T-helper 2 cell treated with Interferon-gamma antibody and Interleukin-4, amounts not matched to agents 100 ng/mL and 5 ng/mL, for 36 hours (primary cell): ENCODE data around the gene SH3BP5. TPM values are rescaled to one million over a fixed set of nuclear protein-coding genes. Genes with fewer than 3 reads are reported as not detected.

Experiments
- intact Hi-C: fragments of 100-400 bp; cut with micrococcal nuclease; formaldehyde crosslinking; loops from one replicate; pipeline ENCODE4 v1.15.1; 2023
- total RNA-seq: library from RNA; stranded (reverse); gene quantifications from 2 replicates; pipeline ENCODE4 v1.2.3, GENCODE V29; 2022

The SH3BP5 gene
- total RNA-seq, 1 donor from 2014 or later, result 41.9 TPM

DNA sequence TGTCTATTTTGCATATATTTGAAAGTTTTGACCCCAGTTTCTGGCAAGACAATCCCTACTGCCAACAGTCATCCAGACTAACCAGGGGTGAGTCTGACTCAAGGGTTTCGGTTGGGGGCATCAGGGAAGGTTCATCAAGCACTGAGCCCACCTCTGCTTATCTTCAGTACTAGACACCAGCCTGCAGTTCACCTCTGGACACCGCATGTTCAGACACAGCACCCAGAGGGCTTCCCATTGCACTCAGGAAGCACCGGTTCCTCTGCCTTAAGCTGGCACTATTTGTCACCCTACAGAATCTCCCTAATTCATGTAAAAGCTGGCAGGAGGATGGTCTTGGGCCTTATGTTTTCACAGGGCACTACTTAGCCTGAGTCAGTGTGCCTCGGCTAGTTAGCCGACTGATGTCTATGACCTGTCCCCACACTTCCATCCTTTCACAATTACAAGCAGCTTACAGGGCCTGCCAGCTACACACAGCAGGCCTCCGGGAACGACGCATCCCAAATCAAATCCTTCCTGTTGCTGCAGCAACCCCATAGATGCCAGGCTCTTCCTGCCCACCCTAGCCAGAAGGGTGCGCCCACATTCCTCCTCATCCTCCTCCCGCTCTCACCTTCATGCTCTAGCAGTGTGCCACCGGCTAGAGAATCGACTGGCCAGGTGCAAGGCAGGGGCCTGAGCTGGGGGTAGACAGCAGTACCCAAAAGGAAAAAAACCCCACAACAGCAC is 52.5 kb downstream of the SH3BP5 start:
- intact Hi-C loops, result no loop called here

DNA sequence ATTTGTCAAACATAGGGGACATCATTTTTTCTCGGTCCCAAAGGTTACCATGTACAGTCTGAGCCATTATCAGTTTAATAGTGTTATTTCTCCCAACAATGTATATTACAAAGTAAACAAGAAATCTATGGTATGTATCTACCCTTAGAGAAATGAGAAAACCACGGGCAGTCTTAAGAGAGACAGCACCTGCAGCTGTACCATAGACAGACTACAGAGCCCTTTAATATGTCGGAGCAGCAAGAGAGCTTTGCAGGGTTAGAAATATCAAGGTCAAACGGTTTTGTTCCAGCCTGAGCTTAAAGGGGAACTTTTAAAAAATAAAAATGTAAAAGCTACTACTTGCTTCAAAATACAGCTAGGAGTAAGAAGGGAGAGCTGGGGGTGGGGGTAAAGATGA is 53.2 kb downstream of the SH3BP5 start:
- intact Hi-C loops, result no loop called here

DNA sequence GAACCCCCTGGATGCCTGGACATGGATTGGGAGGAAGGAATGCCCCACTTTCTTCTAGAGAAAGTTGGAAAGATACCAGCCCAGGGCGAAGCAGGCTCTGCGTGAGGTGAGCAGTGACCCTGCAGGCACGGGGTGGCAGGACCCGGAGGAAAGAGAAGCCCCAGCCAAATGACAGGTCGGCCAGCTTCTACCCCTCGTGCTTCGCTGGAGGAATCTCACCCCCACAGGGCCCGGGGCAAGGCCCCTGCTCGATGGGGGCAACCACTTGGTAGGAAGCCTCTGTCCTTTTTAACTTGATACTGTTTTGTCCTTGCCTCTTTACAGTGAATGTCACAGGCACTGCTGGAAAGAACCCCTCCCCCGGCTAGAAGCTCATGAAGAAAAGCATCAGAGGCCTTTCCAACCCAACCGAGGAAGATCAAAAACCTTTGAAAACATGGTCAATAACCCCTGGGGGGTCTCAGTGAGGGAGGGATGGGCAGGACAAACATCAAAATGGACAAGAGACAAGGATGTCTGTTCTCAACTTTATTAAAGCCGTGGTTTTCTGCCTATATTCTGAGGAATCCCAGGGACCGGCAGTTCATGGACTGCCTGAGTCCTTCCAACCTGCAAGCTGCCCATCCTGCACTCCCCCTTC is 54.4 kb downstream of the SH3BP5 start:
- intact Hi-C loops, result no loop called here

DNA sequence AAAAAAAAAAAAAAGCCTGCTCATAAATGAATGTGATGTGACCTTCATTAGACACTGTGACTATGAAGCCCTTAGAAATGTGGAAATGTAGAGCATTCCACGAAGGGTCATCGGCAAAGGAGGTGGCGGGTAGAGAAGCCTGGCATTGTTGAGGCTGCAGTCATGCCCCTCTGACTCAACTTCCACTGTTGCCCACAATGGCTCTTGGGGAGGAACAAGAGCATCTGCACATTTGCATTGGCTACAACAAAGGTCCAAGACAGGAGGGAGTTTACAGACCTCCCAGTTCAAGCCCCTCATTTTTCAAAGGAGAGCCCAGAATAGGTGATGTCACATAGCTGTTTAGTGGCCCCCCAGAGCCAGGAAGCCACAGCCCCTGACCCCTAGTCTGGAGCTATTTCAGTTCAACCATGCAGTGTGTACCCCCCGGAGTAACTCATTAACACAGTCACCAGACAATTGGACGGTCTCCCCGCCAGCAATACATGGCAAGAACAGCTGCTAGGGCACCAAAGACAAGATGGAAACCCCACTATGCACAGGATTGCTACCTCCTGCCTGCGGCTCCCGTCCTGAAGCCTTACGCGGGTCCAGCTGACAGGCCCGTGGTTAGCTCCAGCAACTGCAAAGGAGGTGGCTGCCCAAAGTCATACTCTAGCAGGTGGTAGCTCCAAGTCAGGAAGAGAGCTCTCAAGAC is 56.2 kb downstream of the SH3BP5 start:
- intact Hi-C loops, result no loop called here

DNA sequence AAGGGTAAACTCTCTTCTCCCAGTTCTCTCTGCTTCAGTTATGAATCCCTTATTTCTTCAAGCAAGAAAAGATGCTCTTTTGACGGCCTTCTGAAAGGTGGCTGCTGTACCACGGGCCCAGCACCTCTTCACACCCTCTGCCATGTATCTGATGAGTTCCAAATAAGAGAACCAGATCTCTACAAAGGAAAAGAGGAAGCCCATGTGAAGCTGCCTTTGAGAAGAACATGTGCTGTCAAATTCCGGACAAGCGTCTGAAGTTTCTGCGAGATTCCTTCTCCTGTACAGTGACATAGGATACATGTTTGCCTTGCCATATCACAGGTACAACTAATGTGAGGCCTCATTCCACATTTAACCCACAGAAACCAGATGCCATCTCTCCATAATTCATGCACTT is 59.2 kb downstream of the SH3BP5 start:
- intact Hi-C loops, result no loop called here

DNA sequence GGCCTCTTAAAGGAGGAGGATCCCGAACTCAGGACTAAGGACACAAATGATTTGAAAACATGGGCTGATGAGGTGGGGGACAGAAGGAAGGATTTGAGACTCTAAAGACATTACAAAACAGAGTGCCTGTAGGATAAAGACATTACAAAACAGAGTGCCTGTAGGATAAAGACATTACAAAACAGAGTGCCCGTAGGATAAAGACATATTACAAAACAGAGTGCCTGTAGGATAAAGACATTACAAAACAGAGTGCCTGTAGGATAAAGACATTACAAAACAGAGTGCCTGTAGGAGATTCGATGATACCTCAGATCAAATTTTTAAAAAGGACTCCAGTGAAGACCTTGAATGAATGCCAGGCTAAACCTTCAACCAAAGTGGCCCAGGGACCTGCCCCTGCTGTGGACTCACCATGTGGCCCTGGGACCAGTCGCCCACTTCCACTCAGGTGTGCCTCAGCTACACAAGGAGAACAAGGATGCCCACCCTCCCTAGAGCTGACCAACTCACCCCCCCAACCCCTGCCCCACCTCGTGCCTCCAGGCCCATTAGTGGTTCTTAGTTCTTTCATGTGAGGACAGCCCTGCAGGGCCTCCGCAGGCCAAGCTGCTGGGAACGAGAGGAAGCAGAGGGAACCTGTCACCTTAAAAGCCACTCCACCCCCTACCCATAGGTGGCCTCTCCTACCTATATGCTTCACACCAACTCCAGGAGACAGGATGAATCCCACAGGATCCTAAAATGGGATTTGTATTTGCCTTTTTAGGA is 59.8 kb downstream of the SH3BP5 start:
- intact Hi-C loops, result loop anchor here (1.0 kb wide), 1 partner anchor 20 kb away; no protein-coding TSS in a partner anchor

DNA sequence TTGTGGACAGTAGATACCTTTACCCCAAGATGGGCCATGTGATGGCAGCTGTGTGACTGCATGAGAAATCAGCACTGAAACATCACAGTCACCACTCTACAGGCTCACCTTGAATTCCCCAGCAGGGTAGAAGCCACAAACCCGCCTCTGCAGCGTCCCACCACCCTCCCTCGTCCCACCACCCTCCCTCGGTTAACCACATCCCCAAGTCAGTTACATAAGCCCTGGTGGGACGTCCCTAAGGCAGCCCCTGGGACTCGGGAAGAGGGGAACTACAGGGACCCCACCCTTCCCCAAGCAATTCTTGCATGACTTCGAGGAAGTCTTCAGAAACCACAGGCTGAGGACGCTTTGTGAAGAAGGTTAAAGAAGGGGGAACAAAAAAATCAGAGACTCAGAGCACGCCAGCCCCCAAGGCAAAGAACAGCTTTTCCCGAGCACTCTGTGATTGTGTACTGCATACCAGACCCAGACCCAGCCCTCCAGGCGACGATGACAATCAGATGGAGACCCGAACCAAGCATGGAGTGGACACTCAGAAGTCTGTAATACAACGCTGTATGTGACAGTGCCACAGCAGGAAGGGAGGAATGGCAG is 60.5 kb downstream of the SH3BP5 start:
- intact Hi-C loops, result loop anchor here (1.0 kb wide), 1 partner anchor 20 kb away; no protein-coding TSS in a partner anchor

DNA sequence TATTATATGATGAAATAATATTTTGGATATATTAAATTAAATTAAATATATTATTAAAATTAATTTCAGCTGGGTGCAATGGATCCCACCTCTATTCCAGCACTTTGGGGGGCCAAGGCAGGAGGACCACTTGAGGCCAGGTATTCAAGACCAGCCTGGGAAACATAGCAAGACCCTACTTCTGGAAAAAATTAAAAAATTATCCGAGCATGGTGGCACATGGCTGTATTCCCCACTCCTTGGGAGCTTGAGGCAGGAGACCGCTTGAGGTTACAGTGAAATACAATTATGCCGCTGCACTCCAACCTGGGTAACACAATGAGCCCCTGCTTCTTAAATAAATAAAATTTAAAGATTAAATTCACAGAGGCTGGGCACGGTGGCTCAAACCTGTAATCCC is 61.4 kb downstream of the SH3BP5 start:
- intact Hi-C loops, result no loop called here

DNA sequence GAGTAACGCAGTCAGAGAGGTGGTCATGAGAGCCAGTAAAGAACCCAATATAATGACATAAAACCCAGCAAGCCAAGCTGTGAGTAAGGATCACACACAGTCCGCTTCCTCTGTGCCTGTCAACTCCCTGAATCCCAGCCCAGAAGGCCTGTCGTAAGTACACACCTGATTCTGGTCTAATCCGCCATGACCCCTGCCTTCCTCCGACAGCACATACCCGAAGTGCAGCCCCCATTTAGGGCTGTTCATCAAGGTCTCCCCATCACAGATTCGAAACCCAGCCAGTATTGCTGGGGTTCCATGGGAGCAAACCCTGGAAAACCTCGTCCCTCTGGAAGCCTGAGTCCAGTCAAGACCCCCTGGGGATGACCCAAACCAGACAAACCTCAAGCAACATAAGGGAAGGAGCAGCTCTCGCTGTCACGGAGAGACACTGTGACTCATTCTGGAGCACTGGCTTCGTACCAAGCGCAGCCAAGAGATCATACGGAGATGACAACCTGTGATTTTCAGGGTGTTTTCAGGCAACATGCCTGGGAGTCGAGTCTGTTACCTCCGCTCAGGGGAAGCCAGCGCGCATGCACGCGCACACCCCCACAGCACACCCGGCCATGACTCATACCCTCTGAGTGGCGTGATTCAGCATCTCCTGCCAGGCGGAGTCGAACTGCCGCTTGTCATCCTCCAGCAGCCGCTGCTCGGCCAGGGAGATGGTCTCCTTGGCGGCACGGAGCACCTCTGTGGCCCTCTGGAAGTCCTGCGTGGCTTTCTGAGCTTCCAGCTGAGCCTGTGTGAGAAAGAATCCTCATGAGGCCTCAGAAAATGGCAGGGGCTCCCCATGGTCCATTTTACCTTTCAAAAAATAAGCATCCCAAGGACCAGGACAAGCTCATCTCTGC is 63.0 kb downstream of the SH3BP5 start:
- intact Hi-C loops, result loop anchor here (1.0 to 10.0 kb wide), 2 partner anchors 41 to 65 kb away; partner anchors contain the start of gene CAPN7

DNA sequence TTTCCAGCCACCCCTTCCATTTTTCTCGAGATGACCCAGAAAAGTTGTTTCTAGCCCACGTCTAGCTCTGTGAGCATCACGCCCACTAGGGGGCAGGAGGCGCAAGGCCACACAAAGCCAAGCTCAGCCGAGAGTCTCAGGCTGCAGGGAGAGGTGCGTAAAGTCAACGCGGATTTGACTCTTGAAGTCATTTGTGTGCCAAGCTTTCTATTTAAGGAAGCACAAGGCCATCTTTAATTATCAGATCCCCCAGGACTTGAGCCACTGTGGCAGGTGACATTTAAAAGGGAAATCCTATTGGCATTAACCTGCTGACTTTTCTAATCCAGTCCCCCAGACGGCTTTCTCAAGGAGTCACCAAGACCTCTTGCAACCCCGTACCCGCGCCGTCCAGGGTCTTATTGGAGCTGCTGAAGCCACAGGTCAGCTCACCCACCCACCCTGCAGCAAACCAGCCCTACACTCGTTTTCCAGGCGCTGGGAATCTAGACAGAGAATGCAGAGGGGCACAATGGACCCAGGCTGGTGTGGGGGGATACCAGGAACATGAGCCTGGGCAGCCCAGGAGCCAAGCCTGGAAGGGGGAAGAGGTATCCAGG is 64.3 kb downstream of the SH3BP5 start:
- intact Hi-C loops, result loop anchor here (1.0 to 10.0 kb wide), 6 partner anchors 63 to 289 kb away; partner anchors contain the start of genes CAPN7, EAF1, METTL6 and SH3BP5

DNA sequence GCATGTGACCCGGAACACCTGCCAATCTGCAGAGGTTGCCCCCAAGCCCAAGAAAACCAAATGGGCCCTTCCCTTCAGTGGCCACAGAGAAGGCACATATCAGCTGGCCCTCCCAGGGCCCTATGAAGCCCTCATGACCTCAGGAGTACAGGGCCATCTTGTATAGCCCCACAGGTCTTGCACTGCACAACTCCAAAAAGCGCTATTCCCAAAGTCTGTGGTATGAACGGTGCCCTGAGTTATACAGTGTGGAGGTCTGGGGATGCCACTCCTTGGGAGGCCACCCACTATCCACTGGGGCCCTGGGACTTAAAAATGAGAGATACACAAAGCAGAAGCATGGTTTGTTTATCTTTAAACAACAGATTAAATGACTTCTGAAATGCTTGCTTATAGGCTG is 64.9 kb downstream of the SH3BP5 start:
- intact Hi-C loops, result loop anchor here (10.0 kb wide), 1 partner anchor 63 kb away; the partner anchor contains the start of gene CAPN7

DNA sequence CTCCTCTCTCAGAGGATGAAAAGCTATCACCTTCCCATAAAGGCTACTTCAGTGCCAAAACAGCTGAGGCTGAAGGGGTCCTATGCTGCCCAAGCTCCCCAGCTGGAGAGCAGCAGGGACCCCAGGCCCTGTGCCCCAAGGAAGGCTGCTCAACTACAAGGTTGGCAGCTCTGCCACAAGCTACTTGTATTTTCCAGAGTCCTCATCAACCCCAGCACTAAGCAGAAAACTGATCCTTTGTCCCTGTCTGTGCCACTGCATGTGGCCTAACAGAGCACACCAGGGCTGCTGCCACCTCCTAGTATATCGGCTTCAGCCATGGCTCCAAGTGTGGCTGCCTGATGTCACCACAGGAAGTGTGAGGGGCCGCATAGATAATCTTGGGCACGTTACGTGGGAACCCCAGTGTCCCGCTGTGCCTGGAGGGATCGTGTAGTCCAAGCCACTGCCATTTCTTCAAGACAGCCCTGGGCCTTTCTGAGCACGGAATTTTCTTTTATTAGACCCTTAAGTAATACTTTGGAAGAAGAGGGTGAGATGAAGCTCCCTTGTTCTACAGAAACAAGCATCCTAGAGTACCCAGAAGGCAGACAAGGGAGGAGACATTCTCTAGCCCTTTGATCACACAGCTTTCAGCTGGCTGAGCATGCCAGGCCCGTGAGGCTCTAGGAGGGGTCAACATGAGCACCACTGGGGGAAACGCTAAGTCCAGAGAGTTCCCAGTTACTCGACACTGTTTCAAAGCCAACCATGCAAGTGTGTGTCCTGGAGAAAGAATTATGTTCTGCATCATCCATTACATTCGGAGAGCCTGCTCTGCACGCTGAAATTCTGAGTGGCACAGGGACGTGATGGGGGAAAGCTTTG is 65.6 kb downstream of the SH3BP5 start:
- intact Hi-C loops, result loop anchor here (10.0 kb wide), 1 partner anchor 62 kb away; the partner anchor contains the start of gene CAPN7

DNA sequence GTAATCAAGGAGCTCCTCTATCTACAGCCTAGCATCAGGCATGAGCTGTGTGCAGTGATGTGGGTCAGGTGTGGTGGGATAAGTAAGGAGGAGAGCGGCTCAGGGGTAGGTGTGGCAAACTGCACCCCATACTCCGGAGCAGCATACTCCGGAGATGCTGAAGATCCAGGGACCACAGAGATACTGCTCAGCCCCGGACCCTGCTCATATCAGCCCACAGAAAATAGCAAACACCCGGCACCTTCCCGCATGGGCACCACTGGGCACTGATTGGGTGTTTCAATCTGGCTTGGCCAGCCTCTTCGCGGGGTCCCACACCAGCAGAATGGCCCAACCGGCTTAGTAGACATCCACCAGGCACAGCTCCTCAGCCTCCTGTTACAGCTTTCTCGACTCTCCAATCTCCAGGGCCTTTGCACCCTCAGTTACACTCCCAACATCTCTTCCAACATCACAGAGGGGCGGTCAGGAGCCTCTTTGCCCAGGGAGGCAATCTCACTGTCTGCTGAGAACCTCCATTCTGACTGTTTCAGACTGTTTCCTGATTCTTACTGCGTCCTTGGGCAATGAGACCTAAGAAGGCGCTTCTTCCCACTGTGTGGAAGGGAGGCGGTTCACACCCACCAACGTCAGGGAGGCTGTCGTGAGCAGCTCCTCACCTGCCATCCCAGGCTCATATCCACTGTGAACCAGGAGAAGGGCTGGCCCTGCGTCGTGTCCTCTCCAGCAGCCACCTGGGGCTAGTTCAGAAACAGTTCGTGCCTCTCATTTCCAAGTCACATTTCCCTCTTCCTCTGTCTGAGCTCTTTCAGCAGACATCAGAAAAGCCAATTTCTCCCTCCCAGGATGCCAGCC is 66.5 kb downstream of the SH3BP5 start:
- intact Hi-C loops, result loop anchor here (10.0 kb wide), 1 partner anchor 61 kb away; the partner anchor contains the start of gene CAPN7

DNA sequence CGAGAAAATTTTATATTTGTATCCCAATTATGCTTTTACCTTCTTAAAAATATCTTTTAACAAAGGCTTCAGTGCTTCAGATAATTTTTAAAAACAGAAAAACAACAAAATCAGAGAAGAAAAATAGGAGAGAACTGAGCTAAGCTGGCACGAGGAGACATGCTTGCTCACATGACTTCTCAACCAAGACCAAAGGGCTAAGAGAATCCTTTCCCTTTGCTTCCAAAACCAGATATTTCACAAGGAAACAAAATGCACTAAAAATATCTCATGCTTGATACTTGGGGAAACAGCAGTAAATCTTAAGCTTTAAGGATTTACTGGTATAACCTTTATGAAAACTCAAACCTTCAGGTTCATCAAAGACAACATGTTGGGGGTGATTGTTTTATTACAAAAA is 67.9 kb downstream of the SH3BP5 start:
- intact Hi-C loops, result loop anchor here (10.0 kb wide), 1 partner anchor 60 kb away; the partner anchor contains the start of gene CAPN7

DNA sequence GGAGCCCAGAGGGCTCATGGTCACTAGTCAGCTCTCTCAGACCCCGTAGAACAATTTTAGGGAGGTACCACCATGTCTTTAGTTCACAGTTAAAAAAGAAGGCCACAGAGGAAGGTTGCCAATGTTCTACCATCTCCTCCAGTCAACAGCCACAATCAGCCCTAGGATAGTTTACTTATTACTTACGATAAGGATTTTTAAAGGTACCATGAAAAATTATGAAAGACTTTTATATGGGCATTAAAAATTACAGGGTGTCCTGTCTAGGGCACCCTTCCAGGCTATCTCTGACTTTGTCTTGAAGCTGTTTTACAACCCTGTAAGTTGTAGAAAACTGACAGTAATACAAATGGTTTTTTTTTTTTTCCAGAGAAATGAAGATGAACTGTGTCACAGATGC is 68.5 kb downstream of the SH3BP5 start:
- intact Hi-C loops, result loop anchor here (10.0 kb wide), 1 partner anchor 59 kb away; the partner anchor contains the start of gene CAPN7

DNA sequence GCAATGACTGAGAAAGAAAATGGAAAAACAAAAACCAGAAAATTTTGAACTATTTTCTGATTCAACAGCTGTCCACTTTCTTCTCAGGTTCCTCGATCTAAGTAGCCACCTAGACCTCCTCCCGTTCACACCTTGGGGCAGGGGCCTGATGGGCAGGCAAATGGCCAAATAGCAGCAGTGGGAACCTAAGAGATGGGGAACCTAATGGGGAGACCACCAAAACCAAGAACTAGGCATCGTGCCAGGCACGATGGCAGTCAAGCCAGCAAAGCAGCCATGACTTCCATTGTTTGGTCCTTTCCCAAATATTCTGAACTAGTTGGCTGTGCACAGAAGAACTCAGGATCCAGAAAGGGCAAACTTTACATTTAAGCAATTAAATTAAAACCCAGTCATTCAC is 69.3 kb downstream of the SH3BP5 start:
- intact Hi-C loops, result loop anchor here (10.0 kb wide), 1 partner anchor 58 kb away; the partner anchor contains the start of gene CAPN7

DNA sequence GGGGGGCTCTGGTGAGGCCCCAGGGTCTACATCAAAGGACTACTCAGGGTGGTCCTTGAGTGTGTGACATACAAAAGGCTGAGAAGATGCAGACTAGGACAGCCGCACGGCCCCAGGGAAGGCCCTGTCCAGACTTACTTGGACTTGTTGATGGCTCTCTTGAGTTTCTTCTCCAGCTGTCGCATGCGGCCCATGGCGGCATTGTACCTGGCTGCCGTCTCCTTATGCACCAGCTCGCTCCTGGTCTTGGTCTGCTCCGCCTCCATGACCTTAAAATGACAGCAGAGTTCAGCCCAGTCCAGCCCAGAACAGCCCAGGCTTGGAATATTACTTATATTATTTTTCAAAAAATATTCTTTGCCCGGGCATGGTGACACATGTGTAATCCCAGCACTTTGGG is 70.4 kb downstream of the SH3BP5 start:
- intact Hi-C loops, result loop anchor here (10.0 kb wide), 1 partner anchor 57 kb away; the partner anchor contains the start of gene CAPN7
